ENCODE measurements around the gene RALGPS1.

The RALGPS1 gene

DNA sequence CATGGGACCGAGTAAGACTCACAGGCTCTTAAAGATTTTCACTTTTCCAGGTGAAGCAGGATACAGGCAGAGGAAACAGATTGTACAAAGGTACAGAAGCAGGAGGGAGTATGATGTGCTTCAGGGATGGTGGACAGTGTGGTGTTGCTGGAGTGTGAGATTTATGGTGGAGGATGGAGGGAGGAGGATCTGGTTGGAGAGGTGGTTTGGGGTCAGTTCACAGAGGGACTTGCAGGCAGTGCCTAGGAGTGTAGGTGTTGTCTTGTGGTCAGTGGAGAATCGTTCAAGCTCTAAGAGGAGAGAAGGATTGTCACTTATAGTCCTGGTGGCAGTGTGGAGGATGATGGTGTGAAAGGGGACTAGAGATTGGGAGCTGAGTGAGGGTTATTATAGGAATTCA, 11.8 kb downstream of the RALGPS1 start:
- no peak for DNase-seq (ENCODE audit: low read depth)
- TF ChIP-seq, protein P1, sequence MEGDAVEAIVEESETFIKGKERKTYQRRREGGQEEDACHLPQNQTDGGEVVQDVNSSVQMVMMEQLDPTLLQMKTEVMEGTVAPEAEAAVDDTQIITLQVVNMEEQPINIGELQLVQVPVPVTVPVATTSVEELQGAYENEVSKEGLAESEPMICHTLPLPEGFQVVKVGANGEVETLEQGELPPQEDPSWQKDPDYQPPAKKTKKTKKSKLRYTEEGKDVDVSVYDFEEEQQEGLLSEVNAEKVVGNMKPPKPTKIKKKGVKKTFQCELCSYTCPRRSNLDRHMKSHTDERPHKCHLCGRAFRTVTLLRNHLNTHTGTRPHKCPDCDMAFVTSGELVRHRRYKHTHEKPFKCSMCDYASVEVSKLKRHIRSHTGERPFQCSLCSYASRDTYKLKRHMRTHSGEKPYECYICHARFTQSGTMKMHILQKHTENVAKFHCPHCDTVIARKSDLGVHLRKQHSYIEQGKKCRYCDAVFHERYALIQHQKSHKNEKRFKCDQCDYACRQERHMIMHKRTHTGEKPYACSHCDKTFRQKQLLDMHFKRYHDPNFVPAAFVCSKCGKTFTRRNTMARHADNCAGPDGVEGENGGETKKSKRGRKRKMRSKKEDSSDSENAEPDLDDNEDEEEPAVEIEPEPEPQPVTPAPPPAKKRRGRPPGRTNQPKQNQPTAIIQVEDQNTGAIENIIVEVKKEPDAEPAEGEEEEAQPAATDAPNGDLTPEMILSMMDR (conservative IDR thresholded peaks at IDR 0.05; ENCODE audit: low read length) = no peak
- H3K4me3 ChIP-seq (ENCODE audit: low read length) = no peak overlapping the region

GRCh38 chr9:126927419-126927818, 12.8 kb downstream of the RALGPS1 start:
- DNase-seq (ENCODE audit: low read depth) = no peak
- H3K4me3 ChIP-seq (ENCODE audit: low read length) = no peak overlapping the region
- TF ChIP-seq, protein P1 (conservative IDR thresholded peaks at IDR 0.05; ENCODE audit: low read length) = no peak

GRCh38 chr9:126932871-126933321, 18.3 kb downstream of the RALGPS1 start:
- H3K4me3 ChIP-seq (ENCODE audit: low read length) = no peak overlapping the region
- TF ChIP-seq, protein P1 (conservative IDR thresholded peaks at IDR 0.05; ENCODE audit: low read length) = no peak
- no peak for DNase-seq (ENCODE audit: low read depth)

DNA sequence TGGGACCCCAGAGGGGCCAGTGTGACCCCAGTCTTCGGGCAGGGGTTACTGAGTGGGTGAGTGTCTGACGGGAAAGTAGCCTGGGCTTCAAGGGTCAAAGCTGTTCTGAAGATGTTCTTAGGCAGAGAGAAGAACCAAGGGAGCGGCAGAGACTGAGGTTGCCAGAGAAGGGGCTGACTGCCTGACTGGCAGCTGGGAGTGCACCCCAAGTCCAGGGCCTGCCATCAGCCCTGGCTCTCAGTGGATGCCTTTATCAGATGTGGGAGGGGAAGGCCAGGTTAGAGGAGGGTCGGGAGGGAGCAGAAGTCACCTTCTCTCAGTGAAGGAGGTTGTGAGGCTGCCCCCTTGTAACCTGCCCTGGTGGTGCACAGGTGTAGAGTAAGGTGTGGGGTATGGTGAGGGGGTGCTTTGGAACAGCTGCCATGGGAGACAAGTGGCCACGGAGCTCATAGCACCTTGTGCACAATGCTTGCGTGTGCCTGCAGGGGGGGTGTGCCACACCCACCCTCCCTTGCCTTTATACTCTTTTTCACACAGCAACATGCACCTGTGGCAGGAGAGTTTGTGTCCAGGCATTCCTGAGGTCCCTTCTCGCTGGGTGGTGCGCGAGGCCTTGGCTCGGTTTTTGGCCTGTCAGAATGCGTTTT, 18.9 kb downstream of the RALGPS1 start:
- TF ChIP-seq, protein P1 (conservative IDR thresholded peaks at IDR 0.05; ENCODE audit: low read length) = no peak
- DNase-seq (ENCODE audit: low read depth) = no peak
- H3K4me3 ChIP-seq (ENCODE audit: low read length) = no peak overlapping the region

DNA sequence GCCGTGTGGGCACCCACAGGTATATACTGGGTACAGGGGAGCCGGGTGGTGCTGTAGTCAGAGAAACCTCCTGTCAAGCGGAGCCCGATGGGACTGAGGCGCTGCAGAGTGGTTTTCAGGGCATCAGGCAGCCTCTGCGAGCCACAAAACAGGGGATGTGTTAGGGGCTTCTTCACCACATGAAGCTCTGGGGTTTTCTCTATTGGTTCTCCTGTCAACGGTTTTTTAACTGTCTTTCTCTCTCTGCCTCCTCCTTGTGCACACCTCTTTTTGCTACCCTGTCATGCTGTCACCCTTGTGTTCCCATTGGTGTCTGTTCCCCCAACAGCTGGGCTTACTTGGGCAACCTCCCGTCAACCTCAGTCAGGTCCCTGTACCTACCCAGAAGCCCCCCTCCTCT, 19.9 kb downstream of the RALGPS1 start:
- TF ChIP-seq, protein P1 (conservative IDR thresholded peaks at IDR 0.05; ENCODE audit: low read length) = no peak
- DNase-seq (ENCODE audit: low read depth) = no peak

DNA sequence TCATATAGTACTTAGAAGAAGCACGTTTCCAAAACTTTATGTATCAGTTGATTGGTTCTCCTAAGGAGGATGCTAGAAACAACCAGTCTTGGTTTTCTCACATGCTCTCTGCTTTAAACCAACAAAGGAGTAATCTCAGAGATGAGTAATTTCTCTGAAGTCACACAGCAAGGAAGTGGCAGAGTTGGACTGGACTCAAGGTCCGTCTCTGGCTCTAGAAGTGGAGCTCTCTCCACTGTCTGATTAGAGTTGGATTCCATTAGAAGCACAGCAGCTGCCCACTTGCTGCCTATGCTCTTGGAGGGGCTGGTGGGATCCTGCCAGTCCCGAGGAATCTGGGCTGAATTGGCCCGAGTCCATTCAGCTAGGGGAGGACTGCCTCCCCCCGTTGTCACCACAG, 21.0 kb downstream of the RALGPS1 start:
- H3K4me3 ChIP-seq (ENCODE audit: low read length) = no peak overlapping the region
- TF ChIP-seq, protein P1 (conservative IDR thresholded peaks at IDR 0.05; ENCODE audit: low read length) = no peak
- DNase-seq (ENCODE audit: low read depth) = peak; percentile 16

More for the DNA sequence above, 19.9 kb downstream of the RALGPS1 start:
- H3K4me3 ChIP-seq (ENCODE audit: low read length) = no peak overlapping the region

- DNase-seq (ENCODE audit: low read depth) = no peak
- TF ChIP-seq, protein P1 (conservative IDR thresholded peaks at IDR 0.05; ENCODE audit: low read length) = no peak
- H3K4me3 ChIP-seq (ENCODE audit: low read length) = no peak overlapping the region
Measured at GRCh38 chr9:126937444-126937843, 22.9 kb downstream of the RALGPS1 start.
